HEK293T (cell line): Measurements from ENCODE around the gene PRIMA1.

Source experiments
- CTCF ChIA-PET: fragments of 350-600 bp; formaldehyde crosslinking; extraction: SDS; loops from one replicate; lab custom pipeline; 2021; ENCODE audit warnings: antibody characterized with exemption, inconsistent platforms; lab: Yijun Ruan, JAX
- POLR2A ChIA-PET: fragments of 350-600 bp; formaldehyde crosslinking; extraction: SDS; loops from one replicate; lab custom pipeline; 2020; ENCODE audit warnings: antibody characterized with exemption, inconsistent platforms; lab: Yijun Ruan, JAX
- DNase-seq: peaks from one replicate; pipeline ENCODE4 v3.0.0; 2012; ENCODE audit warnings: mixed read lengths; ENCODE audit errors: extremely low spot score
- ARNT ChIP-seq: fragments of 450-650 bp; IDR thresholded peaks from 2 replicates; pipeline ENCODE4 v1.6.1; 2017; ENCODE audit warnings: mild to moderate bottlenecking
- BHLHE40 ChIP-seq: fragments of 450-650 bp; IDR thresholded peaks from 2 replicates; pipeline ENCODE4 v1.6.1; 2016; ENCODE audit warnings: mild to moderate bottlenecking, moderate library complexity, borderline replicate concordance
- CTBP1 ChIP-seq: fragments of 450-650 bp; IDR thresholded peaks from 2 replicates; pipeline ENCODE4 v1.6.1; 2016; ENCODE audit warnings: borderline replicate concordance
- ELF4 ChIP-seq: fragments of 450-650 bp; IDR thresholded peaks from 2 replicates; pipeline ENCODE4 v1.6.1; 2017; ENCODE audit warnings: antibody characterized with exemption
- FOXA1 ChIP-seq: fragments of 450-650 bp; IDR thresholded peaks from 2 replicates; pipeline ENCODE4 v1.6.1; 2016; ENCODE audit warnings: mild to moderate bottlenecking
- FOXK2 ChIP-seq: fragments of 450-650 bp; IDR thresholded peaks from 2 replicates; pipeline ENCODE4 v1.6.1; 2016; ENCODE audit warnings: mild to moderate bottlenecking
- FOXM1 ChIP-seq: fragments of 450-650 bp; IDR thresholded peaks from 2 replicates; pipeline ENCODE4 v1.6.1; 2017; ENCODE audit warnings: mild to moderate bottlenecking, borderline replicate concordance
- HDGF ChIP-seq: fragments of 450-650 bp; IDR thresholded peaks from 2 replicates; pipeline ENCODE4 v1.6.1; 2017; ENCODE audit warnings: antibody characterized with exemption, borderline replicate concordance
- L3MBTL2 ChIP-seq: fragments of 450-650 bp; conservative IDR thresholded peaks from 2 replicates; pipeline ENCODE4 v1.6.1; 2016; ENCODE audit warnings: mild to moderate bottlenecking
- LEF1 ChIP-seq: fragments of 450-650 bp; IDR thresholded peaks from 2 replicates; pipeline ENCODE4 v1.6.1; 2017; ENCODE audit warnings: mild to moderate bottlenecking, borderline replicate concordance
- NFRKB ChIP-seq: fragments of 450-650 bp; IDR thresholded peaks from 2 replicates; pipeline ENCODE4 v1.6.1; 2016; ENCODE audit warnings: mild to moderate bottlenecking, moderate library complexity
- SP1 ChIP-seq: fragments of 450-650 bp; IDR thresholded peaks from 2 replicates; pipeline ENCODE4 v1.6.1; 2017
- SUZ12 ChIP-seq: fragments of 450-650 bp; IDR thresholded peaks from 2 replicates; pipeline ENCODE4 v1.6.1; 2016; ENCODE audit warnings: mild to moderate bottlenecking
- TARDBP ChIP-seq: fragments of 450-650 bp; IDR thresholded peaks from 2 replicates; pipeline ENCODE4 v1.6.1; 2016
- ZNF384 ChIP-seq: fragments of 450-650 bp; IDR thresholded peaks from 2 replicates; pipeline ENCODE4 v1.6.1; 2016
- TF ChIP-seq, protein P1 (sequence below): fragments of 450-650 bp; IDR thresholded peaks from 2 replicates; pipeline ENCODE4 v1.6.1; 2016

Gene PRIMA1

DNA sequence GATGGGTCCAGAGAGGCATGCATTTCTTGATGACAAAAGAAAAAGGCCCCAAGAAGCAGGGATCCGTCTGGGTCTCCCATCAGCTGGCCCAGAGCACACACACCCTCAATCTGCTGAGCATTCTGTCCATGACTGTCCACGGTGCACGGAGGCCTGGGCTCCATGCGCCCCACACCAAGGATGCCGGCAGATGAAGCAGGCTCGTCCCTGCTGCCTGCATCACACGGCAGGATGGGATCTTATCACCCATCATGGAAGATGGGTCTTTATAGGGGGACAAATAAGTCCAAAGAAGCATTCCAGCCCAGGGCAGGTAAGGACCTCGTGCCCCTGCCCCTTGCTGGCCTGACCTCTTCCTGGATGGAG is 59.7 kb downstream of the PRIMA1 start:
- POLR2A ChIA-PET = no interaction called here

GRCh38 chr14:93727917-93728650 is 60.2 kb downstream of the PRIMA1 start:
- DNase-seq = no peak
- ChIA-PET CTCF (no interaction called here), POLR2A (no interaction called here)
- no peak for TF ChIP-seq CTBP1

More for the DNA sequence above, 59.7 kb downstream of the PRIMA1 start:
- no peak for DNase-seq
- CTCF ChIA-PET = no interaction called here
- no peak for TF ChIP-seq HDGF
- no peak for TF ChIP-seq SP1
- no peak for TF ChIP-seq CTBP1
- no peak for TF ChIP-seq TARDBP
- TF ChIP-seq, protein P1, sequence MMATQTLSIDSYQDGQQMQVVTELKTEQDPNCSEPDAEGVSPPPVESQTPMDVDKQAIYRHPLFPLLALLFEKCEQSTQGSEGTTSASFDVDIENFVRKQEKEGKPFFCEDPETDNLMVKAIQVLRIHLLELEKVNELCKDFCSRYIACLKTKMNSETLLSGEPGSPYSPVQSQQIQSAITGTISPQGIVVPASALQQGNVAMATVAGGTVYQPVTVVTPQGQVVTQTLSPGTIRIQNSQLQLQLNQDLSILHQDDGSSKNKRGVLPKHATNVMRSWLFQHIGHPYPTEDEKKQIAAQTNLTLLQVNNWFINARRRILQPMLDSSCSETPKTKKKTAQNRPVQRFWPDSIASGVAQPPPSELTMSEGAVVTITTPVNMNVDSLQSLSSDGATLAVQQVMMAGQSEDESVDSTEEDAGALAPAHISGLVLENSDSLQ = no peak
- TF ChIP-seq ARNT = no peak
- TF ChIP-seq NFRKB = no peak
- TF ChIP-seq FOXM1 = no peak
- no peak for TF ChIP-seq FOXA1
- TF ChIP-seq L3MBTL2 = no peak
- no peak for TF ChIP-seq SUZ12
- no peak for TF ChIP-seq LEF1
- no peak for TF ChIP-seq FOXK2
- TF ChIP-seq ZNF384 = no peak
- no peak for TF ChIP-seq ELF4
- no peak for TF ChIP-seq BHLHE40

DNA sequence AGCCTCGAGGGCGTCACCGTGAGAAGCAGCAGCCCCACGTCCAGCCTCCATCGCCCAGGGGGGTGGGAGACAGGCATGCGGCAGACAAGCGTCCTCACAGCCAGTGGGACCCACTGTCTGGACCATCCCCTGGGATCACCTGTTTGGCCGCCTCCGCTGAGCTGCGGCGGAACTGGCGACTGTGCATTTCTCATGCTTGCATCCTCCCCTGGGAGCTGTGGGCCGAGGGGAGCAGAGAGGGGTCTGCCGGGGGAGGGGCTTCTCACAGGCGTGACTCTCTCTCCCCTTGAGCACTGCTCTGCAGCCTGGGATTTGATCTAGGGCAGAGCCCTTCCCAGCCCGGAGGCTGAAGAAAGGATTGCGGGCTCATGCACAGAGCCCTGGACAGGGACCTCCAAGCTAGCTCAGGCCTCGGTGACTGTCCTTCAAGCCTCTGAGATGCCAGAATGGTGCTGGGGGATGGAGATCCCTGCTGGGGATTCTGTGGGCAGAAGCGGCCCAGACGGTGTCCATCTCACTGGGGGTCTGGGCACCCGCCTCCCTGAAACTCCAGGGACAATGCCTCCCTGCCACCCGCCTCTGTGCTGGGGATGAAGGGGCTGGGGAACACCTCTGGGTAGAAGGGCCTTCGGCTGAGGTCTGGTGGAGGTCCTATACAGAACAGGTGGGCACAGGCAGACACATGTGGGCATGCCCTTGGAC is 61.1 kb downstream of the PRIMA1 start:
- no peak for DNase-seq
- TF ChIP-seq L3MBTL2 (no peak), BHLHE40 (no peak), TARDBP (no peak), LEF1 (no peak), FOXK2 (no peak), CTBP1 (no peak), HDGF (no peak)
- POLR2A ChIA-PET = no interaction called here
- CTCF ChIA-PET = no interaction called here

- DNase-seq = no peak
- ChIA-PET CTCF (no interaction called here), POLR2A (no interaction called here)
- TF ChIP-seq TARDBP = no peak
- no peak for TF ChIP-seq ZNF384
- no peak for TF ChIP-seq FOXM1
- TF ChIP-seq SP1 = no peak
- TF ChIP-seq CTBP1 = no peak
- no peak for TF ChIP-seq ARNT
- no peak for TF ChIP-seq LEF1
- no peak for TF ChIP-seq FOXK2
- TF ChIP-seq ELF4 = no peak
- no peak for TF ChIP-seq NFRKB
- TF ChIP-seq L3MBTL2 = no peak
- TF ChIP-seq SUZ12 = no peak
- TF ChIP-seq, protein P1 = no peak
- no peak for TF ChIP-seq FOXA1
- TF ChIP-seq HDGF = no peak
- TF ChIP-seq BHLHE40 = no peak
These were observed 62.3 kb downstream of the PRIMA1 start for GRCh38 chr14:93725993-93726392.

- TF ChIP-seq HDGF (no peak), NFRKB (no peak), BHLHE40 (no peak)
- CTCF ChIA-PET = no interaction called here
- no peak for DNase-seq
- POLR2A ChIA-PET = no interaction called here
These were observed 63.2 kb downstream of the PRIMA1 start for GRCh38 chr14:93725002-93725582.

DNA sequence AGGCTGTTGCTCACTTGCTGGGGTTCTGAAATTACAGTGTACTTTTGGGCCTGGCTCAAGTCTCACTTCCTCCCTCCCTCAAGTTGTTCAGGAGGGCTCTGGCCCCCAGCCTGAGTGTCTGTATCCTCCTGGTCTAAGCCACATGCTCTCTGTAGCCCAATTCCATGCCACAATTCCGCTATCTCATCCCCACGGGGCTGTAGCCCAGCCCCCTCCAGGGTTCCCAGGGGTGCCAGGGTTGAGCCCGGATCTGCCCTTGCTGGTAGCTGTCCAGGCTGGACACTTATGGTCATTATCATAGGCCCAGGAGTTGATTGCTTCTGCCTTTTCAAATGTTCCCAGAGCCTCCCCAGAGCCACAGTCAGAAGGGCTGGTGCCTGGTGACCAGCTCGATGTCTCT is 65.3 kb downstream of the PRIMA1 start:
- POLR2A ChIA-PET = no interaction called here
- DNase-seq = no peak
- CTCF ChIA-PET = no interaction called here
- TF ChIP-seq CTBP1 (no peak), TARDBP (no peak), SP1 (no peak), ELF4 (no peak), BHLHE40 (no peak), SUZ12 (no peak), ARNT (no peak), ZNF384 (no peak), HDGF (no peak), NFRKB (no peak), FOXK2 (no peak), L3MBTL2 (no peak), FOXA1 (no peak), FOXM1 (no peak), LEF1 (no peak)
- TF ChIP-seq, protein P1 = no peak
